Effector memory CD4-positive, alpha-beta T cell (primary cell): ENCODE measurements around the gene API5.

Experiments
- DNase-seq, 3 donors: peaks; one replicate each; pipeline ENCODE4 v3.0.0-alpha.2; 2020
- H3K27ac ChIP-seq: 2 replicates; pipeline ENCODE4 v1.7.0; 2013; ENCODE audit warnings: mild to moderate bottlenecking, low read length, moderate library complexity; ENCODE audit not compliant: insufficient read depth, poor library complexity, severe bottlenecking
- H3K27me3 ChIP-seq: replicated peaks from 2 replicates; pipeline ENCODE4 v1.7.0; 2013; ENCODE audit warnings: mild to moderate bottlenecking, low read length; ENCODE audit not compliant: insufficient read depth, control insufficient read depth, poor library complexity, severe bottlenecking
- H3K36me3 ChIP-seq: 2 replicates; pipeline ENCODE4 v1.7.0; 2013; ENCODE audit warnings: mild to moderate bottlenecking, low read length, moderate library complexity; ENCODE audit not compliant: control insufficient read depth, insufficient read depth
- H3K4me1 ChIP-seq: 2 replicates; pipeline ENCODE4 v1.7.0; 2013; ENCODE audit warnings: low read length, mild to moderate bottlenecking; ENCODE audit not compliant: control insufficient read depth, insufficient read depth, poor library complexity, severe bottlenecking
- H3K4me3 ChIP-seq: 2 replicates; pipeline ENCODE4 v1.7.0; 2013; ENCODE audit warnings: low read length, low read depth, mild to moderate bottlenecking; ENCODE audit not compliant: insufficient read depth, poor library complexity, severe bottlenecking
- H3K9me3 ChIP-seq: 2 replicates; pipeline ENCODE4 v1.7.0; 2013; ENCODE audit warnings: mild to moderate bottlenecking, low read length, moderate library complexity; ENCODE audit not compliant: control insufficient read depth
- total RNA-seq, 3 donors: gene quantifications; one replicate each; lab custom pipeline; 2026; lab: John Stamatoyannopoulos, UW

The API5 gene
- 65.8 to 83.6 (median 78.8) reads per million in 3 donors for total RNA-seq

GRCh38 chr11:43311791-43312607 lies at the start of gene API5:
API5 (plus strand) TSS chr11:43311996; CDS start chr11:43312128, 132 bp downstream.
- H3K4me1 ChIP-seq = peaks cover 11% of the 10 kb centered on the region
- H3K36me3 ChIP-seq = no peaks in the 10 kb centered on the region
- H3K9me3 ChIP-seq = no peaks in the 10 kb centered on the region
- peak within 1 kb of the TSS; percentile 85 for H3K4me3 ChIP-seq
- H3K27me3 ChIP-seq = no peaks in the 10 kb centered on the region
- H3K27ac ChIP-seq = peak within 1 kb of the TSS; percentile 74
- peak; percentile 81 to 85 (median 85) for DNase-seq

DNA sequence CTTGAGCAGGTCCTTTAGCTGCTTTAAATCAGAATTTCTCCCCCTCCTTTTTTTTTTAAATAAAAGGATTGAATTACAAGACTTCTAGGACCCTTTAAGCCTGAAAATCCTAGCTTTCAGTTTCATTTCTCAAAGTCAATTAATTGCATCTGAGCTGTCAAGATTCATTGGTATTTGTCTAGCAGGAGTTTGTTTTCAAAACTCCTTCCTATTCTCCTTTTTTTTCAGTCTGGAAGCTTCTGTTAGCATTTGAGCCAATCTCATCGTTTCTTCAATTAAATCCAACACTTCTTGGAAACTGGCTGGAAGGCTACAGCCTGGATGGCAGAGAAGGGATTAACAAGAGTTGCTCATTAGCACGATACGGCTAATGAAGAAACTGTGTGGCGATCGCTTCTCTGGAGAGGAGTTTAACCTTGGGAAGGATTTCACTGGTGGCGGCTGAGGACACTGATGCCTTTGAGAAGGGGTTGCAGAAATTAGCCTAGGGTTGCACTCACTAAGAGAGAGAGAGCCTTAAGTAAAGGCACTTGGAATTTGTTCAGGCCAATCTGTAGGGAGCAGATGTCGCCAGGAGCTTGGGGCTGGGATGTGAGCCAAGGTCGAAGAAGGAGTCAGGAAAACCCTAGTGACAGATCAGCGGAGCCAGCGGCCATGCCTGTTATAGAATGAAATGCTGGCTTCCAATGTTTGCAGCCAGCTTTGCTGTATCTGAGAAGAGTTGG lies 43.8 kb upstream of the API5 start:
- Histone ChIP-seq H3K27ac (no peak overlapping the region), H3K36me3 (no peaks in the 10 kb centered on the region), H3K4me1 (no peaks in the 10 kb centered on the region), H3K27me3 (no peaks in the 10 kb centered on the region), H3K9me3 (no peaks in the 10 kb centered on the region), H3K4me3 (no peak overlapping the region)
- no peak for DNase-seq

DNA sequence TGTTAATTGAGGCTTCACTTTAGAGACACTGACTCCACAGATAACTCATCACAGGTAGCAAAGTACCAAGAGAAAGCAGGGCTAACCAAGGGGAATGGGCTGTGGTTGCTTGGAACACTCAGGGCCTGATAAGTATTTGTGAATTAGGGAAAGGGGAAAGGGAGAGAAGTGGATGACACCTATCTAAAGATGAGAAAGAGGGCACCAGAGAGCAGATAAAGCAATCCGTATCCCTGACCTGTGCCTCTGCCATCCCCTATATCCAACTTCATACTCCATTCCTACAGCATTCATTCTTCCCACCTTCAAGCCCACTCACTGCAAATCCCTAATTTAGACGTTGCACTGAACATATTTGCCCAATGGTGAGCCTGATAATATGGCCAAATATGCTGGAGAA lies 43.0 kb upstream of the API5 start:
- DNase-seq = no peak
- Histone ChIP-seq H3K27me3 (no peaks in the 10 kb centered on the region), H3K27ac (no peak overlapping the region), H3K4me3 (no peak overlapping the region), H3K36me3 (no peaks in the 10 kb centered on the region), H3K9me3 (no peaks in the 10 kb centered on the region), H3K4me1 (no peaks in the 10 kb centered on the region)

- Histone ChIP-seq H3K4me3 (no peak overlapping the region), H3K36me3 (no peaks in the 10 kb centered on the region), H3K4me1 (no peaks in the 10 kb centered on the region), H3K27ac (no peak overlapping the region), H3K9me3 (no peaks in the 10 kb centered on the region), H3K27me3 (no peaks in the 10 kb centered on the region)
- no peak for DNase-seq
Observed at GRCh38 chr11:43269254-43269918, 42.4 kb upstream of the API5 start.

GRCh38 chr11:43270468-43270867 lies 41.3 kb upstream of the API5 start:
- H3K4me3 ChIP-seq = no peak overlapping the region
- no peaks in the 10 kb centered on the region for H3K27me3 ChIP-seq
- H3K27ac ChIP-seq = no peak overlapping the region
- DNase-seq = no peak
- H3K36me3 ChIP-seq = no peaks in the 10 kb centered on the region
- H3K4me1 ChIP-seq = no peaks in the 10 kb centered on the region
- H3K9me3 ChIP-seq = no peaks in the 10 kb centered on the region

DNA sequence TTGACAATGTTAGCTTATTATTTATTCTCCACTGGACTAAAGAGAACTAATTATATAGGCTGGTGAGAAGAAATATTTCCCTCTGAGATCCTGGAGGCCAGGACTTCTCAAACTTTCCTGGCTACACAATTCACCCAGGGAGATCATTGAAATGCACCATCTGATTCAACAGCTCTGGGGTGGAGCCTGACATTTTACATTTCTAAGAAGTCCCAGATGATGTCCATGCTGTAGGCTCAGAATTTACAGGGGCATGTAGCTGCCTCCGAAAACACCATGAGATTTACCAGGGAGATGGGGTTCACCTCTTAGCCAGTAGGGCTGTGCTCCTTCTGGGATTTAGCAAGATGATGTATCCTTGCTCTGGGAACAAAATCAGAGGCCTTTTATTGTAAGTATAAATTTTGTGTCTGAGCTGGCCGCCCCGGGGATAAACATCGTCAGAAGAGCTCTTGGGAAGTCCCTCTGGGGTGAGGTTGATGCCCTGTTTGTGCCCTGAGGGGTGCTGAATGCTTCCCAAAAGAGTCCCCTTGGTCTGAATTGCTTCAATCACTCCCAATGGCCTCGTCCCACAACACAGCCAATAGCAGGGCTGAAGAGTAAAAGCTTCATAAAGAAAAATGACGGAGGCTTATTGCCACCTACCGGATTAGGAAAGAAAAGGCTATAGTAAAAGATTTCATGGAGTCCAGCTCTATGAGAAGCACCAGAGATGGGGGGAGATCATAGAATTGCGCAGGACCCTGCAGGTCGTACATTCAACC lies 33.4 kb upstream of the API5 start:
- DNase-seq = no peak
- no peak overlapping the region for H3K4me3 ChIP-seq
- H3K4me1 ChIP-seq = no peaks in the 10 kb centered on the region

DNA sequence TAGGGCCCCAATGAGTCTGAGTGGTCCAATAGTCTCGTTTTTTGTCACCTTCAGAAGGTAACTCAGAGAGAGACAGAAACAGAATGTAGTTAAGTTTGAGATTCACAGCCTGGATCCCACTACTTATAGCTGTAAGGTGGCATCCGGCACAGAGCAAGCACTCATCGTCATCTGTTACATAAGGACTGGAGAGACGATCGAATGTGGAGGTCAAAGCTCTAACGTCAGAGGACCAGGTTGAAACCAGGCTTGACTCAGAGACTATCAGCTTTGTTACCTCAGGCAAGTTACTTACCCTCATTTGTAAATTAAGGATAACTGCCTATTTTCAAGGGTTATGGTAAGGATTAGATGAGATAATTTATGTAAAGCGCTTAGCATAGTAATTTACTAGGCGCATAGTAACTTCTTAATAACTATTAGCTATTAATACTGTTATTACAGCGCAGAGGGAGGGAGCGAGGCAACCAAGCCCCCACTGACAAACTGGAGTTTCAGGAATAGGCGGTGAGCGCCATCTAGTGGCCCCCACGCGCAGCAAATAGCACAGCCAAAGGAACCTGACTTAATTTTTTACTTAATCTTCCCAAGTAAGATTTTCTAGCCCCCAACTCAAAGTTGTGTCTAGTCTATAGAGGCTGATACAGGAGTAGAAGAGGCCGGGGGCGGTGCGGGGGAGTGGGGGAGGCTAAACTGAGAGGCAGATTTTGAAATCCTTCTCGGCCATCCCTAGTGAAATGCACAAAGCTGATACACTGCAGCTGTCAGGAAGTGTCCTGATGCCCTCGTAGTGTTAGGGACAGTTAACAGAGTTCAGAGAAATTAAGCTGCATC lies 29.0 kb upstream of the API5 start:
- Histone ChIP-seq H3K4me1 (no peaks in the 10 kb centered on the region), H3K27ac (no peak overlapping the region)
- peak in 1 of 3 donors; percentile 1 for DNase-seq

More for the DNA sequence above, 33.4 kb upstream of the API5 start:
- H3K27me3 ChIP-seq = no peaks in the 10 kb centered on the region
- no peaks in the 10 kb centered on the region for H3K36me3 ChIP-seq
- no peak overlapping the region for H3K27ac ChIP-seq
- H3K9me3 ChIP-seq = no peaks in the 10 kb centered on the region

GRCh38 chr11:43285826-43286225 lies 26.0 kb upstream of the API5 start:
- no peaks in the 10 kb centered on the region for H3K27me3 ChIP-seq
- no peak for DNase-seq
- no peaks in the 10 kb centered on the region for H3K36me3 ChIP-seq
- no peaks in the 10 kb centered on the region for H3K9me3 ChIP-seq
- H3K4me1 ChIP-seq = no peaks in the 10 kb centered on the region
- no peak overlapping the region for H3K4me3 ChIP-seq
- H3K27ac ChIP-seq = no peak overlapping the region

More for the DNA sequence above, 29.0 kb upstream of the API5 start:
- no peaks in the 10 kb centered on the region for H3K36me3 ChIP-seq
- H3K4me3 ChIP-seq = no peak overlapping the region
- no peaks in the 10 kb centered on the region for H3K27me3 ChIP-seq
- H3K9me3 ChIP-seq = no peaks in the 10 kb centered on the region

DNA sequence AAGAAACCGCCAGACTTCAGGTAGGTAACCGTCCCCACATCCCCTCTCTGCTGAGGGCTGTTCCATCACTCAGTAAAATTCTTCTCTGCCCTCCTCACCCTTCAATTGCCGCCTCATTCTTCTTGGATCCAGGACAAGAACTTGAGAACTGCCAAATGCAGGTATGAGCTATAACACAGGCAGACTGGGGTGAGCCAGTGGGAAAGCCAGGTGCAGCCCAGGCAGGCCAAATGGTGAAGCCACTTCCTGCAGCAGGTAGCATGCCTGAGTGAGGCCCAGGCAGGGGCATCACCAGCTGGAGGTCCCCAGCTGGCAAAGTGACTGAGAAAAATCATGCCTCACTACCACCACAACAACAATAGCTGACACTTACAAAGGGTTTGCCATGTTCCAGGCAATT lies 22.4 kb upstream of the API5 start:
- H3K4me3 ChIP-seq = no peak overlapping the region
- H3K36me3 ChIP-seq = no peaks in the 10 kb centered on the region
- no peaks in the 10 kb centered on the region for H3K4me1 ChIP-seq
- H3K27ac ChIP-seq = no peak overlapping the region
- DNase-seq = no peak
- H3K9me3 ChIP-seq = no peaks in the 10 kb centered on the region
- H3K27me3 ChIP-seq = no peaks in the 10 kb centered on the region
